Measurements from ENCODE around the gene VKORC1. TPM values are rescaled to one million over a fixed set of nuclear protein-coding genes. Genes with fewer than 3 reads are reported as not detected.

The VKORC1 gene
- total and polyA plus RNA-seq, 2 donors (not counting 1 experiment from before 2014, with no cell fraction given): 118 to 301 TPM

- Histone ChIP-seq H3K27ac (ENCODE audit: insufficient read depth, low read length) (no peak within 1 kb of the TSS), H3K9ac (ENCODE audit: insufficient read depth, low read length) (no peak within 1 kb of the TSS), H3K4me1 (ENCODE audit: control insufficient read depth, extremely low read depth, insufficient read depth, low read length) (peaks cover 2% of the 10 kb centered on the region), H3K4me3 (replicated peaks in 1 of 4; ENCODE audit: control extremely low read depth in 1 of 4, insufficient read depth in 1 of 4, low read depth in 3 of 4, low read length in 4 of 4) (no peak within 1 kb of the TSS), H3K9me3 (ENCODE audit: control insufficient read depth, insufficient read depth, low read depth, low read length) (no peaks in the 10 kb centered on the region), H3K36me3 (ENCODE audit: control insufficient read depth, insufficient read depth, low read length) (peaks cover 2% of the 10 kb centered on the region), H3K27me3 (ENCODE audit: control insufficient read depth, insufficient read depth, low read length) (no peaks in the 10 kb centered on the region), H4K20me1 (ENCODE audit: control insufficient read depth, extremely low read depth, insufficient read depth, low read length) (no peaks in the 10 kb centered on the region), H3K79me2 (ENCODE audit: control insufficient read depth, insufficient read depth, low read length) (no peaks in the 10 kb centered on the region), H3K4me2 (ENCODE audit: extremely low read depth, insufficient read depth, low read length) (no peak within 1 kb of the TSS), H2AFZ (ENCODE audit: low read length) (no peak within 1 kb of the TSS)
- DNase-seq (ENCODE audit: low read depth in 2 of 2): no peak
- no peak for TF ChIP-seq EZH2 (IDR thresholded peaks at IDR 0.05; ENCODE audit: low read length, missing control alignments)
These were observed 41.1 kb upstream of the VKORC1 start, which contains the start of gene PRSS8 for GRCh38 chr16:31135535-31136286. Gene PRSS8 (minus strand): TSS chr16:31135727. CDS start chr16:31135498, 229 bp downstream.

- Histone ChIP-seq H3K36me3 (ENCODE audit: control insufficient read depth, insufficient read depth, low read length) (peaks cover 2% of the 10 kb centered on the region), H3K9ac (ENCODE audit: insufficient read depth, low read length) (no peak overlapping the region), H4K20me1 (ENCODE audit: control insufficient read depth, extremely low read depth, insufficient read depth, low read length) (no peaks in the 10 kb centered on the region), H3K4me1 (ENCODE audit: control insufficient read depth, extremely low read depth, insufficient read depth, low read length) (peaks cover 2% of the 10 kb centered on the region), H3K27ac (ENCODE audit: insufficient read depth, low read length) (no peak overlapping the region), H3K4me3 (replicated peaks in 1 of 4; ENCODE audit: control extremely low read depth in 1 of 4, insufficient read depth in 1 of 4, low read depth in 3 of 4, low read length in 4 of 4) (no peak overlapping the region), H2AFZ (ENCODE audit: low read length) (no peak overlapping the region), H3K27me3 (ENCODE audit: control insufficient read depth, insufficient read depth, low read length) (no peaks in the 10 kb centered on the region), H3K9me3 (ENCODE audit: control insufficient read depth, insufficient read depth, low read depth, low read length) (no peaks in the 10 kb centered on the region), H3K4me2 (ENCODE audit: extremely low read depth, insufficient read depth, low read length) (no peak overlapping the region), H3K79me2 (ENCODE audit: control insufficient read depth, insufficient read depth, low read length) (no peaks in the 10 kb centered on the region)
- DNase-seq (ENCODE audit: low read depth in 2 of 2): peak in 1 of 2 donors; percentile 8
- TF ChIP-seq EZH2 (IDR thresholded peaks at IDR 0.05; ENCODE audit: low read length, missing control alignments) (no peak), CTCF (conservative IDR thresholded peaks at IDR 0.05 in 1 of 2, IDR thresholded peaks at IDR 0.05 in 1 of 2; ENCODE audit: low read depth in 1 of 2, low read length in 2 of 2) (no peak)
These were observed 40.3 kb upstream of the VKORC1 start for GRCh38 chr16:31134625-31135534.

GRCh38 chr16:31134091-31134571 lies 39.5 kb upstream of the VKORC1 start:
- H3K4me2 ChIP-seq (ENCODE audit: extremely low read depth, insufficient read depth, low read length): no peak overlapping the region

More at GRCh38 chr16:31134091-31134571, 39.5 kb upstream of the VKORC1 start:
- H3K27me3 ChIP-seq (ENCODE audit: control insufficient read depth, insufficient read depth, low read length): no peaks in the 10 kb centered on the region
- no peak overlapping the region for H3K4me3 ChIP-seq (replicated peaks in 1 of 4; ENCODE audit: control extremely low read depth in 1 of 4, insufficient read depth in 1 of 4, low read depth in 3 of 4, low read length in 4 of 4)
- H4K20me1 ChIP-seq (ENCODE audit: control insufficient read depth, extremely low read depth, insufficient read depth, low read length): no peaks in the 10 kb centered on the region
- peaks cover 2% of the 10 kb centered on the region for H3K4me1 ChIP-seq (ENCODE audit: control insufficient read depth, extremely low read depth, insufficient read depth, low read length)
- H3K79me2 ChIP-seq (ENCODE audit: control insufficient read depth, insufficient read depth, low read length): no peaks in the 10 kb centered on the region
- no peak overlapping the region for H3K27ac ChIP-seq (ENCODE audit: insufficient read depth, low read length)
- DNase-seq (ENCODE audit: low read depth in 2 of 2): peak in 1 of 2 donors; percentile 32
- no peak overlapping the region for H2AFZ ChIP-seq (ENCODE audit: low read length)
- H3K36me3 ChIP-seq (ENCODE audit: control insufficient read depth, insufficient read depth, low read length): peaks cover 2% of the 10 kb centered on the region
- H3K9ac ChIP-seq (ENCODE audit: insufficient read depth, low read length): no peak overlapping the region
- H3K9me3 ChIP-seq (ENCODE audit: control insufficient read depth, insufficient read depth, low read depth, low read length): no peaks in the 10 kb centered on the region
- no peak for TF ChIP-seq CTCF (conservative IDR thresholded peaks at IDR 0.05 in 1 of 2, IDR thresholded peaks at IDR 0.05 in 1 of 2; ENCODE audit: low read depth in 1 of 2, low read length in 2 of 2)
- TF ChIP-seq EZH2 (IDR thresholded peaks at IDR 0.05; ENCODE audit: low read length, missing control alignments): no peak

Measured in fibroblast of lung (primary cell).